Measurements from ENCODE around the gene OR8B8. TPM values are rescaled to one million over a fixed set of nuclear protein-coding genes. Genes with fewer than 3 reads are reported as not detected.
"Not testable (repeated sequence)": the region's sequence is repeated elsewhere in the genome, so short reads cannot be mapped to it uniquely, and the experiment has no call there.

Gene OR8B8
- total RNA-seq, 1 experiment from 2014 or later, result not detected

- H3K4me1 Mint-ChIP-seq (ENCODE audit: low read depth, unreplicated experiment), result no peaks in the 10 kb centered on the region
- CTCF ChIA-PET, result no interaction called here
- no peak overlapping the region for H3K27ac Mint-ChIP-seq (ENCODE audit: unreplicated experiment)
- BruUV-seq (replicated peaks), result no TSS peak
- H3K4me3 Mint-ChIP-seq (ENCODE audit: low read depth, unreplicated experiment), result no peak overlapping the region
- intact Hi-C loops (cut with micrococcal nuclease; ENCODE audit: unreplicated experiment), result no loop called here
- H3K9me3 Mint-ChIP-seq (ENCODE audit: low read depth, unreplicated experiment), result no peaks in the 10 kb centered on the region
- no peak for TF ChIP-seq CTCF (IDR thresholded peaks at IDR 0.05; ENCODE audit: unreplicated experiment)
- H3K36me3 Mint-ChIP-seq (ENCODE audit: insufficient read depth, unreplicated experiment), result no peaks in the 10 kb centered on the region
- H3K27me3 Mint-ChIP-seq (ENCODE audit: unreplicated experiment), result peaks cover 12% of the 10 kb centered on the region
- no peak for DNase-seq
Measured at GRCh38 chr11:124465368-124465767, 19.9 kb upstream of the OR8B8 start.

GRCh38 chr11:124463990-124464389 lies 18.5 kb upstream of the OR8B8 start:
- CTCF ChIA-PET, result interaction anchor here (0.6 kb wide), 1 partner anchor 18 kb away, joined by 3 read pairs; no protein-coding TSS in a partner anchor
- no peaks in the 10 kb centered on the region for H3K36me3 Mint-ChIP-seq (ENCODE audit: insufficient read depth, unreplicated experiment)
- H3K27me3 Mint-ChIP-seq (ENCODE audit: unreplicated experiment), result peaks cover 4% of the 10 kb centered on the region
- intact Hi-C loops (cut with micrococcal nuclease; ENCODE audit: unreplicated experiment), result no loop called here
- no peak for DNase-seq
- H3K9me3 Mint-ChIP-seq (ENCODE audit: low read depth, unreplicated experiment), result no peaks in the 10 kb centered on the region
- no peaks in the 10 kb centered on the region for H3K4me1 Mint-ChIP-seq (ENCODE audit: low read depth, unreplicated experiment)
- TF ChIP-seq CTCF (IDR thresholded peaks at IDR 0.05; ENCODE audit: unreplicated experiment), result no peak
- no TSS peak for BruUV-seq (replicated peaks)
- no peak overlapping the region for H3K27ac Mint-ChIP-seq (ENCODE audit: unreplicated experiment)
- no peak overlapping the region for H3K4me3 Mint-ChIP-seq (ENCODE audit: low read depth, unreplicated experiment)

- CTCF ChIA-PET, result no interaction called here
- no TSS peak for BruUV-seq (replicated peaks)
- intact Hi-C loops (cut with micrococcal nuclease; ENCODE audit: unreplicated experiment), result no loop called here
Measured at GRCh38 chr11:124463324-124463723, 17.8 kb upstream of the OR8B8 start.

GRCh38 chr11:124460459-124460858 lies 15.0 kb upstream of the OR8B8 start:
- no peak for DNase-seq
- Mint-ChIP-seq H3K36me3 (ENCODE audit: insufficient read depth, unreplicated experiment) (no peaks in the 10 kb centered on the region), H3K27ac (ENCODE audit: unreplicated experiment) (no peak overlapping the region), H3K4me1 (ENCODE audit: low read depth, unreplicated experiment) (no peaks in the 10 kb centered on the region), H3K4me3 (ENCODE audit: low read depth, unreplicated experiment) (no peak overlapping the region), H3K27me3 (ENCODE audit: unreplicated experiment) (no peaks in the 10 kb centered on the region), H3K9me3 (ENCODE audit: low read depth, unreplicated experiment) (no peaks in the 10 kb centered on the region)
- BruUV-seq (replicated peaks), result no TSS peak
- CTCF ChIA-PET, result no interaction called here
- no peak for TF ChIP-seq CTCF (IDR thresholded peaks at IDR 0.05; ENCODE audit: unreplicated experiment)
- intact Hi-C loops (cut with micrococcal nuclease; ENCODE audit: unreplicated experiment), result no loop called here

More at GRCh38 chr11:124463324-124463723, 17.8 kb upstream of the OR8B8 start:
- H3K4me3 Mint-ChIP-seq (ENCODE audit: low read depth, unreplicated experiment), result no peak overlapping the region
- no peaks in the 10 kb centered on the region for H3K9me3 Mint-ChIP-seq (ENCODE audit: low read depth, unreplicated experiment)
- no peak for TF ChIP-seq CTCF (IDR thresholded peaks at IDR 0.05; ENCODE audit: unreplicated experiment)
- no peak overlapping the region for H3K27ac Mint-ChIP-seq (ENCODE audit: unreplicated experiment)
- DNase-seq, result no peak
- H3K36me3 Mint-ChIP-seq (ENCODE audit: insufficient read depth, unreplicated experiment), result no peaks in the 10 kb centered on the region
- H3K27me3 Mint-ChIP-seq (ENCODE audit: unreplicated experiment), result no peaks in the 10 kb centered on the region
- H3K4me1 Mint-ChIP-seq (ENCODE audit: low read depth, unreplicated experiment), result no peaks in the 10 kb centered on the region

GRCh38 chr11:124459379-124459778 lies 13.9 kb upstream of the OR8B8 start:
- H3K4me3 Mint-ChIP-seq (ENCODE audit: low read depth, unreplicated experiment); intact Hi-C loops (cut with micrococcal nuclease; ENCODE audit: unreplicated experiment); DNase-seq; BruUV-seq (replicated peaks); H3K4me1 Mint-ChIP-seq (ENCODE audit: low read depth, unreplicated experiment); H3K9me3 Mint-ChIP-seq (ENCODE audit: low read depth, unreplicated experiment); H3K36me3 Mint-ChIP-seq (ENCODE audit: insufficient read depth, unreplicated experiment); H3K27me3 Mint-ChIP-seq (ENCODE audit: unreplicated experiment); H3K27ac Mint-ChIP-seq (ENCODE audit: unreplicated experiment): not testable (repeated sequence)
- CTCF ChIA-PET, result interaction anchor here (0.7 kb wide), 1 partner anchor 64 kb away, joined by 3 read pairs; no protein-coding TSS in a partner anchor

All from Calu3 (cell line).